Cortex of kidney (tissue), 1 donor: ENCODE data around the gene GNB4.

Experiments
- DNase-seq: peaks from one replicate; lab custom pipeline; 2025; lab: John Stamatoyannopoulos, UW

GNB4 gene

GRCh38 chr3:179355996-179356395 is 95.3 kb downstream of the GNB4 start:
- DNase-seq, result no peak

- DNase-seq, result no peak
Observed at GRCh38 chr3:179348325-179349013, 102.8 kb downstream of the GNB4 start.

GRCh38 chr3:179347345-179348194 is 103.7 kb downstream of the GNB4 start, which contains the start of gene MFN1:
TSS of gene MFN1 (plus strand) at chr3:179347709. CDS start at chr3:179348852, 1,143 bp downstream.
- DNase-seq, result peak; percentile 21
